GM12864 (cell line): Measurements from ENCODE around the gene CHMP5.

ENCODE experiments used
- DNase-seq: peaks from one replicate; pipeline ENCODE4 v3.0.0-alpha.2; 2011; ENCODE audit warnings: low read depth
- H3K4me3 ChIP-seq: 2 replicates; pipeline ENCODE4 v1.5.1; 2011; ENCODE audit warnings: mild to moderate bottlenecking, low read depth, low read length, control low read depth
- CTCF ChIP-seq: IDR thresholded peaks from 2 replicates; pipeline ENCODE4 v1.5.1; 2011; ENCODE audit warnings: low read depth, mild to moderate bottlenecking, moderate library complexity, low read length, control low read depth, inconsistent platforms; ENCODE audit errors: missing control alignments

CHMP5 gene

DNA sequence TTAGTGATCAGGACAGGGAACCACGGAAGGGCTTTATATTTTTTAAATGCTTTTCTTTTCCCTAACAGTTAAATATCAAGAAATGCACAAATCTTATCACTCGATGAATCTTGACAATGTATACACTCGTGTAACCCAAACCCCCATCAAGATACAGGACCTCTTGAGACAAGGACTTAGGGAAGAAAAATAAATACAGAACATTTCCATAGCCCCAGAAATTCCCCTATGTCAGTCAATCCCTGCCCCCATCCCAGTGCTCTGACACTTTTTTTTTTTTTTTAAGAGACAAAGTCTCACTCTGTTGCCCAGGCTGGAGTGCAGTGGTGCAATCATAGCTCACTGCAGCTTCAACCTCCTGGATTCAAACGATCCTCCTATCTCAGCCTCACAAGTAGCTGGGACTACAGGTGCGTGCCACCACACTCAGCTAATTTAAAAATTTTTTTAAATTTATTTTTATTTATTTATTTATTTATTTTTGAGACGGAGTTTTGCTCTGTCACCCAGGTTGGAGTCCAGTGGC is 22.2 kb upstream of the CHMP5 start:
- TF ChIP-seq CTCF = no peak
- no peak overlapping the region for H3K4me3 ChIP-seq
- DNase-seq = no peak

GRCh38 chr9:33244137-33244784 is 20.6 kb upstream of the CHMP5 start:
- no peak for TF ChIP-seq CTCF
- DNase-seq = no peak
- no peak overlapping the region for H3K4me3 ChIP-seq

GRCh38 chr9:33245341-33245740 is 19.5 kb upstream of the CHMP5 start:
- no peak for DNase-seq
- TF ChIP-seq CTCF = no peak
- no peak overlapping the region for H3K4me3 ChIP-seq

DNA sequence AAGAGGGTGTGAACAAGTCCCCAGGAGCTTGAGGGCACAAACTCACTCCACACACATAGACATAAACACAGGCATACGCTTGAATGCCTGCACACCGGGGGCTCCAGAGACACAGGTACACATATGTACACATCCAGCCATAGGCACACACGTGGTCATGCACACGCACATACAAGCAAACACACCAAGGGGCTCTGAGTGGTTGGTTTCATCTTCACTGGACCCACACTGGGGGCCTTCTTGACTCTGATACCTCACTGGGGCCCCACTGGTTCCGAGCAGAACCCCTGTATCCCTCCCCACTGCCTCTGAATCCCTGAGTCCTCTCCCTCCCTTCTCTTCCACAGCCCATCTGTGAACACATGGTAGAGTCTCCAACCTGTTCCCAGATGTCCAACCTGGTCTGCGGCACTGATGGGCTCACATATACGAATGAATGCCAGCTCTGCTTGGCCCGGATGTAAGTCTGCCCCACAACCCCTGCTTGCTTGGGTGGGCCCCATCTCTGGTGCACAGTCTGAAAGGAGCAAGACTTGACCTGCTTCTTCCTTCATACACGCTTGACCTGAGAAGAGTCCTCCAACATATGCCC is 18.5 kb upstream of the CHMP5 start:
- no peak for DNase-seq
- no peak overlapping the region for H3K4me3 ChIP-seq
- TF ChIP-seq CTCF = no peak

GRCh38 chr9:33248606-33249005 is 16.2 kb upstream of the CHMP5 start:
- no peak for TF ChIP-seq CTCF
- no peak for DNase-seq

DNA sequence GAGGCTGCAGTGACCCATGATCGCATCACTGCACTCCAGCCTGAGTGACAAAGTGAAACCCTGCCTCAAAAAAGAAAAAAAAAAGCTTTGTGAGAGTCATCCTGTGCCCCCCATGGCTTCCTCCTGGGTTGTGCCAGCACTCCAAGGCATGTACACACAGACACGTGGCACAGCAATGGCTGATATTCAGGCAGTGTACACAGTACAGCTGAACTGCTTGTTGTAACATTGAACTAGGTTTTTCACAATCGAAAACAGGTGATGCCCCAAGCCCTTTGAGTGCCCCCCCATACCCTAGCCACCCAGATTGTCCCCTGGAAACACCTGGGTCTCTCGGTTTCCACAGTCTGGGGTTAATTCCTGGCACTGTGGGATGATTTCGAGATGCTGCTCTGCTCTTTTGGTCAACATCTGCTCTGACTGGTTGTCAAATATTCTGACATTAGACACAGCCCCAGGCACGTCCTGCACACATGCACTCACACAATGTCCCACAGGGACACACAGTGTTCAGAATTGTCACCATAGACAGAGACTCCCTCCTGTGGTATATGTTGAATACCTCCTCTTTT is 15.7 kb upstream of the CHMP5 start:
- TF ChIP-seq CTCF = no peak
- no peak for DNase-seq
- no peak overlapping the region for H3K4me3 ChIP-seq

More at GRCh38 chr9:33248606-33249005, 16.2 kb upstream of the CHMP5 start:
- H3K4me3 ChIP-seq = no peak overlapping the region
